DMS 273 (cell line): ENCODE measurements around the gene NAALADL2.

Source experiments
- DNase-seq: peaks from one replicate; lab custom pipeline; 2025; ENCODE audit not compliant: unreplicated experiment; lab: John Stamatoyannopoulos, UW

Gene NAALADL2

DNA sequence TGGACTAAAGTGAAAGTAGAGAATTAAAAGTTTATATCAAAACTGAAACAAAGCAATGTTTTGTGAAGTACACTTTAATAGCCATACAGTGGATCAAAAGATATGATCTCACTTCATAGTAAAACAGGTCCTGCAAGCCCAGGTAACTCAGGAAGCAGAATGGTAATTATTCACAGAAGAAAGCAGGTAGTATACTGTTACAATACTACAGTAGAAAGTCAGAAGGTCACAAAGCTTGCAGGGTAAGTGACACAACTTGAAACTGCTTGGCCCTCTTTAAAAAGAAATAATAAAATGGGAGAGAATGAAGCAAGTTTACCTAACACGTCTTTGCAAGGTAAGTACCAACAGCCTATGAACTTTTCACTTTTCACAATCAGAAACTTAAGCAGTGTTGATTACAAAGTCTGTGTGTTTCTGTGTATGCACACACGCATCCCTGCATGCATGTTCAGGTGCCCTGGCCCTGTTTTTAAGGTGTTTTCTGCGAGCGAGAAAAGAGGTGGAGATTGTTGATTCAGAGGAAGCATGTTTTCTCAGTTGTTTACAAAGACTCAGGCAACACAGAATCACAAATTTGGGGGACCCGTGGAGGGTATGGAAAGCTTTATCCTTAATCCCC, at the start of gene NAALADL2:
NAALADL2 (plus strand) TSS at position 221 of the 622 bp plus-strand sequence.
- no peak for DNase-seq

- no peak for DNase-seq
These were observed 48.9 kb upstream of the NAALADL2 start for GRCh38 chr3:174810254-174810653.

- no peak for DNase-seq
These were observed 46.8 kb upstream of the NAALADL2 start for GRCh38 chr3:174812172-174812862.

GRCh38 chr3:174815750-174816149, 43.4 kb upstream of the NAALADL2 start:
- no peak for DNase-seq

DNA sequence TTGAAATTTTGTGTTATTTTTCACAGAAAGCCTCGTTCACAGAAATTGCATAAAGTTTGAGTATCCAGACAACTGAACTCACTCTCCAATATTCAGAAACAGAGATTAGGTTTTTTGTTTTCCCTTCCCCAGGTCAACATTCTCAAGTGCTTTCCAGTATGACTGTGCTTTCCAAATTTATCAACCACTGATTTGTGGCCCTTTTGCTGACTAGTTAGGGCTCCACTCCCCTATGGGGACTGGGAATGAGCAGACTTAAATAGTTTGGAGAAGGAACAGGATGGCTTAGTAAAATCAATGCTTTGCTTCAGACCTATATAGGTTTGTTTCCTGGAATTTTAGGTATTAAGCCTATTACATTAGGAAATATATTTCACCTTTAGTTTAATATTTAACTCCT, 38.2 kb upstream of the NAALADL2 start:
- no peak for DNase-seq

GRCh38 chr3:174821477-174821876, 37.7 kb upstream of the NAALADL2 start:
- DNase-seq = peak; percentile 73

GRCh38 chr3:174822320-174822719, 36.8 kb upstream of the NAALADL2 start:
- DNase-seq = no peak

- no peak for DNase-seq
These were observed 33.1 kb upstream of the NAALADL2 start for GRCh38 chr3:174826069-174826468.

DNA sequence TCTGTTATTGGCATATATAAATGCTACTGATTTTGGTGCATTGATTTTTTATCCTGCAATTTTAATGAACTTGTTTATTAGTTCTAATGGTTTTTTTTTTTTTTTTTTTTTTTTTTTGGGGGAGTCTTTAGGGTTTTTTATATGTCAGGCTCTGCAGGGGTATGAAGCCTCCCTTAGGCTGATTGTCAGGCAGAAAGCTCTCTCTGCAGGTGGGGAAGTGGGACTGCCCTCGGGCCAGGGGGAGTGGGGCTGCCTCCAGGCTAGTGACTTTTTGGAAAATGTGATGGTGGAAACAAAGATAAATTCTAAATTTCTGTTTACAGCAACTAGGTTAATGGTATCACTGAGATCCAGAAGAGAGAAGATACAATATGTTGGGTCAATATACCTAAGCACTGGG, 14.4 kb upstream of the NAALADL2 start:
- DNase-seq = no peak

- no peak for DNase-seq
These were observed 13.1 kb upstream of the NAALADL2 start for GRCh38 chr3:174846055-174846454.

- DNase-seq = no peak
These were observed 4.1 kb upstream of the NAALADL2 start for GRCh38 chr3:174854987-174855386.

GRCh38 chr3:174857301-174857700, 1.8 kb upstream of the NAALADL2 start:
- no peak for DNase-seq

DNA sequence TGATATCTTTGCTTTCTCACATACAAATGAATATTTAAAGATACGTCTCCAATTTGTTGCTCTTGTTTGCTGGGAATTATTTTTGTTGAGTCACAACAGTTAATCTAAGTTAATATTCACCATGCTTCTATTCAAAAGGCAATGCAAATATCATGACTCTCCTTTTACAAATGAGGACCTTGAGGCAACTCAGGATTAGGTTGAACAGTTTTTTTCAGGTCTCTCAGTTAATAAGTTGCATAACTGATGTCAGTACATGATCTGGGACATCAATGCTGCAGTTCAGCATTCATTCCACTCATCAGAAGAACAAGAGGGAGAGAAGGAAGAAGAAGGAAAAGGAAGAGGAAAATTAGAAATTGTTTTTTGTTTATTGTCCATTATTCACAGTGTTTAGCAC, 781 bp upstream of the NAALADL2 start:
- no peak for DNase-seq

DNA sequence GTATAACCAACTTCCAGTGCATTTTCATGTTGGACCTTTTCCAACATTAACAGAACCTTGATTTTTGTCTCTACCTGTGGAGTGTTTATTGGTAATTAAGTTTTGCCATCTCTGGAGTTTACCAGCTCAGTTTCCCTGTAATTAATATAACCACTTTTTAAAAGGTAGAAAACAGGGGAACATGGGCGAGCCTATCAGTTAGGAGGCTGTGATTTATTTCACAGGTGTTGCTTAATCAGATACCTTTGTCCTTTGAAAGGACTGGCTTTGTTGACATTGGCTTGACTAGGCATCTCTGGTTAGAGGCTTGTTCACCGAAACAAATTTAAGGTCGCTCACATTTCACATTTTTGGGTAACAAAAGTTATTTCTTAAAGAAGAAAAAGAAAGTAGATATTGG, 622 bp downstream of the NAALADL2 start:
- DNase-seq = no peak

DNA sequence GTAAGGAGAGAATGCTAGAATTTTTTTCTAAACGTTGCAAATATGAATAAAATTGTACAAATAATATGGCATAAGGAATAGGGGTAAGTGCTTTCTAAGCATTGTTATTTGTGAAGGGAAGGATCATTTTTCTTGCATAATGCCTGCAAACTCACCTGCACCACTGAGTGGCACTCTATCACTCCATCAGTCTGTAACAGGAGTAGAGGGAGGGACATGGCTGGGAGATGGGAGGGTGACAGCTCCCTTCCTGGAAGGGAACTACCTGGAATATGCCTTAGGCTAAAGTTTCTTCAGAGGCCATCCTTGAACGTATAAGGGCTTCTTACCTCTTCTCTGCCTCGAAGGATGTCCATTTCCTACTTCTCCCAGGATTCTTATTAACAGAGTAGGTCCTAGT, 3.0 kb downstream of the NAALADL2 start:
- DNase-seq = peak; percentile 67

DNA sequence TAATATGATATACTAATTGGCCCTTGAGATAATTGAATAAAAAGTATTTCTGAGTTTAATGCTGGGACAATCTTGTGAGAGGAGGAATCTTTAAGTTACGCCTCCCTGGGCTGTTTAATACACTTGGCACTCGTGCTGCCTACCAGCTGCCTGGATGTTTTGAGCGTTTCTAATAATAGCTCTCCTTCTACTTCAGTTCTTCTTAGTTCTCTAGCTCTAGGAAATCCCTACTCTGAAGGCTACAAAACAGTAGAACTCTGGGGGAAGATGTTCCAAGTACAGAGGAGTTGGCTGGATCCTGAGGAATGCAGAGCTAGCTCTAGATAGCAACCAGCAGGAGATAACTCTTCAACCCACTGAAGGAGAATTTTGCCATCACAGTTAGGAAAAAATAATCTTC, 3.5 kb downstream of the NAALADL2 start:
- peak; percentile 26 for DNase-seq

DNA sequence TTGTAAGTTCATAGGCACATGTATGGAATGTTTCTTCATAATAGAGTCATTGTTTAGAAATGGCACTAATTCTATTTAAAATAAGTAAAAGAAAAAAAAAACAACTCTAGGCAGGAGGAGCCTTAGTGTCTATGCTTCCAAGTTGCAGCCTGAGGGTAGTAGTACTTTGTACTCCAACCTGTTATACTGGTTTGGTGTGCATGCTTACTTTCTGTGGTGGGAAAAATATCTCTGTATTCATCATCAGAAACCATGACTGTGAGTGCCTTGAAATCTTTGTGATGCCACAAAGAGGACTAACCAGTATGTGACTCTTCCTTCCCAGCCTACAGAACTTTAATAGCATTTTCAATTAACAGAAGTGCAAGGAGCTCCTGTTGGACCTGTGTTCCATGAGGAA, 4.4 kb downstream of the NAALADL2 start:
- DNase-seq = no peak

GRCh38 chr3:174869448-174869847, 10.3 kb downstream of the NAALADL2 start:
- DNase-seq = no peak

GRCh38 chr3:174873832-174874657, 14.9 kb downstream of the NAALADL2 start:
- peak; percentile 13 for DNase-seq

GRCh38 chr3:174882789-174883188, 23.7 kb downstream of the NAALADL2 start:
- no peak for DNase-seq

GRCh38 chr3:174883881-174884675, 24.9 kb downstream of the NAALADL2 start:
- no peak for DNase-seq
